Neural cell (in vitro differentiated cells): ENCODE measurements around the gene ITGAL.
A peak's percentile ranks its signal among the peaks of the same experiment; 100 is the strongest.

Experiments
- CTCF ChIP-seq: fragments of 450-650 bp; IDR thresholded peaks from 2 replicates; pipeline ENCODE4 v1.5.1; 2014; ENCODE audit warnings: antibody characterized with exemption, mild to moderate bottlenecking, moderate library complexity; ENCODE audit not compliant: poor library complexity, severe bottlenecking
- EZH2 ChIP-seq: fragments of 200-600, 300-800 bp; shearing (Covaris generic), sonication (generic); IDR thresholded peaks from 2 replicates; pipeline ENCODE4 v1.6.1; 2014; ENCODE audit warnings: antibody characterized with exemption, low read length, borderline replicate concordance, mild to moderate bottlenecking; ENCODE audit not compliant: insufficient read depth, poor library complexity, severe bottlenecking
- POLR2AphosphoS5 ChIP-seq: IDR thresholded peaks from 2 replicates; pipeline ENCODE4 v1.6.1; 2012

DNA sequence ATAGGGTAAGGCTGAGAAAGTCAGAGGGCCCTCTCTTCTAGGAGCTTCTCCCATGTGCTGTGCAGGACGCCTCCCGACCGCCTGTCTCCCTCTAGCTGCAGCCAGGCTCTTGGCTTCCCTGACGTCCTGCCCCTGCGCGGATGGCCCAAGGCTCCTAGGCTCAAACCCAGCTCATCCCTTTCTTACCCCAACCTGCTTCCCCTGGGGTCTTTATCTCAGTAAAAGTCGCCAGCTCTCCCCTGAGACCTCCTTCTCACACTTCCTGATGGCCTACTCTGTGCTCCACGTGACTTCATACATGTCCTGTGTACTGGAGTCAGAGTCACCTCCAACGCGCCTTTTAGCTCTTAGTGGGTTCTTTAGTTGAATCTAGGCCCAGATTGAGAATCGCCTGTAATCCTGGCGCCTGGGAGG lies 63.2 kb downstream of the ITGAL start:
- TF ChIP-seq POLR2AphosphoS5 (no peak), EZH2 (no peak), CTCF (peak; percentile 57)
